HepG2 (cell line): ENCODE measurements around the gene PGC. TPM values are rescaled to one million over a fixed set of nuclear protein-coding genes. Genes with fewer than 3 reads are reported as not detected.

Experiments used
- HBP1 ChIP-seq: IDR thresholded peaks from 2 replicates; pipeline ENCODE4 v1.6.1; 2016; ENCODE audit warnings: low read depth, control low read depth
- HMGXB3 ChIP-seq: sonication (generic); formaldehyde crosslinking; IDR thresholded peaks from 2 replicates; pipeline ENCODE4 v1.4.0; 2020; ENCODE audit warnings: missing genetic modification reagents, borderline replicate concordance
- HNF4A ChIP-seq: sonication (generic); formaldehyde crosslinking; IDR thresholded peaks from 2 replicates; pipeline ENCODE4 v1.4.0; 2020; ENCODE audit warnings: missing genetic modification reagents
- HOXA7 ChIP-seq: sonication (generic); formaldehyde crosslinking; IDR thresholded peaks from 2 replicates; pipeline ENCODE4 v1.8.1; 2022; ENCODE audit warnings: mild to moderate bottlenecking, missing genetic modification reagents, moderate library complexity
- MAFG ChIP-seq: sonication (generic); formaldehyde crosslinking; IDR thresholded peaks from 2 replicates; pipeline ENCODE4 v1.5.1; 2020; ENCODE audit warnings: mild to moderate bottlenecking, missing genetic modification reagents
- MATR3 ChIP-seq: sonication (generic); formaldehyde crosslinking; IDR thresholded peaks from 2 replicates; pipeline ENCODE4 v1.4.0; 2020; ENCODE audit warnings: missing genetic modification reagents
- MIER3 ChIP-seq: IDR thresholded peaks from 2 replicates; pipeline ENCODE4 v1.6.1; 2016; ENCODE audit warnings: missing compliant biosample characterization, borderline replicate concordance
- MTA3 ChIP-seq: sonication (generic); formaldehyde crosslinking; IDR thresholded peaks from 2 replicates; pipeline ENCODE4 v1.4.0; 2020; ENCODE audit warnings: missing genetic modification reagents
- NFE2L1 ChIP-seq: sonication (generic); formaldehyde crosslinking; IDR thresholded peaks from 2 replicates; pipeline ENCODE4 v1.4.0; 2020; ENCODE audit warnings: missing genetic modification reagents, mild to moderate bottlenecking, borderline replicate concordance
- POLR2A ChIP-seq, 2 experiments: IDR thresholded peaks; 2 replicates each; pipeline ENCODE4 v1.6.1; 2011; ENCODE audit warnings: low read depth in 2 of 2, low read length in 2 of 2, mild to moderate bottlenecking in 1 of 2, moderate library complexity in 1 of 2; ENCODE audit not compliant: insufficient read depth in 1 of 2
- RXRB ChIP-seq: IDR thresholded peaks from 2 replicates; pipeline ENCODE4 v1.6.1; 2016; ENCODE audit warnings: borderline replicate concordance, missing genetic modification reagents, missing compliant biosample characterization
- SSRP1 ChIP-seq: IDR thresholded peaks from 2 replicates; pipeline ENCODE4 v1.6.1; 2016; ENCODE audit warnings: control low read depth
- TEAD2 ChIP-seq: sonication (generic); formaldehyde crosslinking; IDR thresholded peaks from 2 replicates; pipeline ENCODE4 v1.9.0; 2021; ENCODE audit warnings: missing genetic modification reagents
- TOE1 ChIP-seq: sonication (generic); formaldehyde crosslinking; IDR thresholded peaks from 2 replicates; pipeline ENCODE4 v1.4.0; 2020; ENCODE audit warnings: mild to moderate bottlenecking, missing genetic modification reagents
- U2AF1 ChIP-seq: fragments of 200-400 bp; formaldehyde crosslinking; optimal IDR thresholded peaks from 2 replicates; pipeline ENCODE3; 2017; ENCODE audit warnings: mild to moderate bottlenecking, low read depth, low read length
- YY1 ChIP-seq: IDR thresholded peaks from 2 replicates; pipeline ENCODE4 v1.6.1; 2011; ENCODE audit warnings: low read length, low read depth, moderate library complexity, mild to moderate bottlenecking; ENCODE audit not compliant: insufficient read depth, insufficient replicate concordance
- ZMAT3 ChIP-seq: sonication (generic); formaldehyde crosslinking; conservative IDR thresholded peaks from 2 replicates; pipeline ENCODE4 v1.7.0; 2021; ENCODE audit warnings: missing genetic modification reagents
- ZNF280B ChIP-seq: sonication (generic); formaldehyde crosslinking; IDR thresholded peaks from 2 replicates; pipeline ENCODE4 v1.5.0; 2020; ENCODE audit warnings: missing genetic modification reagents, mild to moderate bottlenecking, borderline replicate concordance
- ZNF329 ChIP-seq: sonication (generic); formaldehyde crosslinking; IDR thresholded peaks from 2 replicates; pipeline ENCODE4 v1.9.0; 2021; ENCODE audit warnings: low read depth, mild to moderate bottlenecking, missing genetic modification reagents
- ZNF337 ChIP-seq: sonication (generic); formaldehyde crosslinking; IDR thresholded peaks from 2 replicates; pipeline ENCODE4 v1.5.1; 2020; ENCODE audit warnings: missing genetic modification reagents, low read depth, mild to moderate bottlenecking, borderline replicate concordance
- ZNF616 ChIP-seq: sonication (generic); formaldehyde crosslinking; IDR thresholded peaks from 2 replicates; pipeline ENCODE4 v1.5.0; 2020; ENCODE audit warnings: low read depth, mild to moderate bottlenecking, missing genetic modification reagents
- ZNF674 ChIP-seq: sonication (generic); formaldehyde crosslinking; IDR thresholded peaks from 2 replicates; pipeline ENCODE4 v1.5.0; 2020; ENCODE audit warnings: low read depth, mild to moderate bottlenecking, missing genetic modification reagents
- ZSCAN25 ChIP-seq: sonication (generic); formaldehyde crosslinking; IDR thresholded peaks from 2 replicates; pipeline ENCODE4 v1.8.0; 2022; ENCODE audit warnings: mild to moderate bottlenecking, missing genetic modification reagents
- polyA plus RNA-seq, 8 experiments: library from polyadenylated mRNA; depleted of rRNA in 3 of 8; stranded (reverse) in 7 of 8; unstranded in 1 of 8; fragments of >200 nt; fragmentation: Illumina TruSeq in 4 of 8; extraction: Trizol in 4 of 8; gene quantifications; 2 replicates each; pipeline versions ENCODE4 v1.2.1 to v1.2.3, GENCODE V29; 2011 to 2016; ENCODE audit warnings: low read depth in 4 of 8, missing spikeins in 1 of 8, mixed read lengths in 1 of 8; ENCODE audit not compliant: insufficient read depth in 1 of 8
- total RNA-seq, 5 experiments: library from RNA; depleted of rRNA; stranded (reverse); fragments of >200 nt; fragmentation: Illumina TruSeq; extraction: Trizol; gene quantifications; 2 replicates each; pipeline ENCODE4 v1.2.3, GENCODE V29; 2016; ENCODE audit warnings: low read depth in 1 of 5

PGC gene
- total and polyA plus RNA-seq, 2 of the 13 experiments (the other 11 are each of a cell fraction or from before 2014, with no cell fraction given): 426 to 502 TPM

GRCh38 chr6:41747256-41748101 lies at the start of gene PGC (continued):
- TF ChIP-seq ZNF280B (CRISPR knock-in tag): no peak
- no peak; the same call in 1 of the 2 replicates for TF ChIP-seq HBP1 (CRISPR knock-in tag)
- peak; percentile 89 for TF ChIP-seq HNF4A (CRISPR knock-in tag)
- TF ChIP-seq ZSCAN25 (CRISPR knock-in tag): no peak; the same call in 1 of the 2 replicates
- TF ChIP-seq NFE2L1 (CRISPR knock-in tag): no peak
- TF ChIP-seq HMGXB3 (CRISPR knock-in tag): peak; percentile 26; the same call in 1 of the 2 replicates
- TF ChIP-seq ZNF337 (CRISPR knock-in tag): peak; percentile 57; the same call in 1 of the 2 replicates
- peak; percentile 62 for TF ChIP-seq YY1
- TF ChIP-seq MTA3 (CRISPR knock-in tag): no peak
- TF ChIP-seq ZNF616 (CRISPR knock-in tag): no peak
- TF ChIP-seq MAFG (CRISPR knock-in tag): no peak
- TF ChIP-seq TEAD2 (CRISPR knock-in tag): no peak
- no peak for TF ChIP-seq MATR3 (CRISPR knock-in tag)
- peak; percentile 99 for TF ChIP-seq SSRP1 (CRISPR knock-in tag)
- no peak for TF ChIP-seq ZNF329
- no peak for TF ChIP-seq ZMAT3 (CRISPR knock-in tag)
- peak; percentile 70 to 73; a peak in 3 of 4 replicates for TF ChIP-seq POLR2A (IDR thresholded peaks at IDR 0.05; ENCODE audit: insufficient read depth in 1 of 2, low read depth in 2 of 2, low read length in 2 of 2)
- TF ChIP-seq RXRB (CRISPR knock-in tag): peak; percentile 91
- TF ChIP-seq U2AF1: peak; percentile 51
- no peak for TF ChIP-seq ZNF674
- TF ChIP-seq TOE1 (CRISPR knock-in tag): no peak
- peak; percentile 48; the same call in 1 of the 2 replicates for TF ChIP-seq MIER3 (CRISPR knock-in tag)
- TF ChIP-seq HOXA7: no peak
